ENCODE results near the gene TMEM19.

- TF ChIP-seq CTCF (conservative IDR thresholded peaks at IDR 0.05) (no peak), EZH2 (IDR thresholded peaks at IDR 0.05; ENCODE audit: low read depth) (no peak)
Measured at GRCh38 chr12:71656740-71657139, 29.1 kb upstream of the TMEM19 start.
